IPS-18c (cell line): Measurements from ENCODE around the gene KATNA1.
A peak's percentile ranks its signal among the peaks of the same experiment; 100 is the strongest.

Experiments used
- H3K4me3 ChIP-seq: 2 replicates; pipeline ENCODE4 v1.7.0; 2013; ENCODE audit warnings: low read depth, mild to moderate bottlenecking, low read length, moderate library complexity; ENCODE audit not compliant: insufficient read depth
- H3K9me3 ChIP-seq: one replicate; pipeline ENCODE4 v1.6.1; 2013; ENCODE audit warnings: mild to moderate bottlenecking, low read length, moderate library complexity; ENCODE audit not compliant: control insufficient read depth, insufficient read depth

Gene KATNA1

DNA sequence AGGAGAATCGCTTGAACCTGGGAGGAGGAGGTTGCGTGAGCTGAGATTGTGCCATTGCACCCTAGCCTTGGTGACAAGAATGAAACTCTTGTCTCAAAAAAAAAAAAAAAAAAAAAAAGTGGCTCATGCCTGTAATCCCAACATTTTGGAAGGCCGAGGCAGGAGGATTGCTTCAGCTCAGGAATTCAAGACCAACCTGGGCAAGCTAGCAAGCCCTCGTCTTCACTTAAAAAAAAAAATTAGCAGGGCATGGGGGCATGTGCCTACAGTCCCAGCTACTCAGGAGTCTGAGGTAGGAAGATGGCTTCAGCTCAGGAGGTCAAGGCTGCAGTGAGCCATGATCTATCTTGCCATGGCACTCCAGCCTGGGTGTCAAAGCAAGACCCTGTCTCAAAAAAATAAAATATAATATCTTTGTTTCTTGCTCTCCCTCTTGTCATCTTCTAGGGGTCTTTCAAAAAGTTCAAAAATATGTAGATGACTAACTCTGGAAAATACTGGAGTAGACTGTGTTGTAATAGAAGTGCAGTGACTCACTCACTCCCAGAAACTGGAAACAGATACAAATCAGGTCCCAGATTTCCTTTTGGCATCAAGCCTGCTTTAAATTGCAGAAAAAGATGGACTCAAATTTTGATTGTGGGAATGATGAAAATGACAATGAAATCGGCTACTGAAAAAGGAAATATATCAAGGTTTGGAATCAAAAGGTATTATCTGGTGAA, 85.1 kb downstream of the KATNA1 start:
- Histone ChIP-seq H3K4me3 (no peak overlapping the region), H3K9me3 (no peaks in the 10 kb centered on the region)

DNA sequence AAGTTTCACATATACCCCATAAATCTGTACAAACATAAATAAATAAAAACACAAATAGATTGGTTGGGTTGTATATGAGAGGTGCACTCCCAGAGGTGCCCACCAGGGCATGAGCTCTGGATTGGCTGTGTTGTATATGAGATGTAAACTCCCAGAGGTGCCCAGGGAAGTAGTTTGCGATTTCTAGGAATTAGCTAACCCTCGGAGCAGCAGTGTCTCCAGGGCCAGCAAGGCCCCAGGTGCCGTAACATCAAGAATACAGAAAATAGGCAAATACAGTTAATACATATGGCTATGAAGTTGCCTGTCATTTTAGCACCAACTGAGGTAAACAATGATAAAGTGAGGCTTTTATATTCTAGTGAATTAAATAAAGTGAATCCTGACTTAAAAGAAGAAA, 87.8 kb downstream of the KATNA1 start:
- no peak overlapping the region for H3K4me3 ChIP-seq
- H3K9me3 ChIP-seq: no peaks in the 10 kb centered on the region

DNA sequence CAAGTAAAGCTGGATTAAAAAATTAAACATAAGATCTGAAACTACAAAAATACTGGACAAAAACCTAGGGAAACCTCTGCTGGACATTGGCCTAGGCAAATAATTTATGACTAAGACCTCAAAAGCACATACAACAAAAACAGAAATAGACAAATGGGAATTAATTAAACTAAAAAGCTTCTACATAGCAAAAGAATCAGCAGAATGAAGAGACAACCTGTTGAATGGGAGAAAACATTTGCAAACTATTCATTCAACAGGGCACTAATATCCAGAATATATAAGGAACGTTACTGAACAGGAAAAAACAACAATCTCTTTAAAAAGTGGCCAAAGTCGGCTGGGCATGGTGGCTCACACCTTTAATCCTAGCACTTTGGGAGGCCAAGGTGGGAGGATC, 89.1 kb downstream of the KATNA1 start:
- H3K4me3 ChIP-seq: no peak overlapping the region
- no peaks in the 10 kb centered on the region for H3K9me3 ChIP-seq

DNA sequence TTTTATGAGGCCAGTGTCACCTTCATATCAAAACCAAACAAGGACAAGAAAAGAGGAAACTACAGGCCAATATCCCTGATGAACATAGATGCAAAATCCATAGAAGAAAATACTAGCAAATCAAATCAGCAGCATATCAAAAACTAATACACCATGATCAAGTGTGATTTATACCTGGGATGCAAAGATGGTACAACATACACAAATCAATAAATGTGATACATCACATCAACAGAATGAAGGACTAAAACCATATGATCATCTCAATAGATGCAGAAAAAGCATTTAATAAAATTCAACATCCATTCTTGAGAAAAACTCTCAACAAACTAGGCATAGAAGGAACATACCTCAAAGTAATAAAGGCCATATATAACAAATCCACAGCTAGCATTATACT, 90.5 kb downstream of the KATNA1 start:
- Histone ChIP-seq H3K4me3 (no peak overlapping the region), H3K9me3 (no peaks in the 10 kb centered on the region)

DNA sequence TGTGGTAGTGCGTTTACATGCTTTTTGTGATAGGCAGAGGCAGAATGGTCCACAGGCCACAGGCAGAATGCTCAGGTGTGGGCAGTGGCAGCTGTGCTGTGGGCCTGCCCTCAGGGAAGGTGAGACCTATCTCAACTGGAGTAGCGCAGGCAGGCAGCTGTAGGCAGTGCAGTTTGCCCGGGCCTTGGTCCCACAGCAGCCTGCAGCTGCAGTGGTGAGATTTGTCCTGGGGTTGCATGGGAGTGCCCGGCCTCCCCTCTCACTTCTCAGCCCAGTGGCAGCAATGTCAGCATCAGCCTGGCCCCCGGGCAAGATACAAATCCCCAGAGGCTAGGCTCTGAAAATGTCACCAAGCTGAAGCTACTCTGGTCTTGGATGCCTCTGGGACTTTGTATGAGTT, 96.6 kb downstream of the KATNA1 start:
- H3K9me3 ChIP-seq: no peaks in the 10 kb centered on the region
- no peak overlapping the region for H3K4me3 ChIP-seq

DNA sequence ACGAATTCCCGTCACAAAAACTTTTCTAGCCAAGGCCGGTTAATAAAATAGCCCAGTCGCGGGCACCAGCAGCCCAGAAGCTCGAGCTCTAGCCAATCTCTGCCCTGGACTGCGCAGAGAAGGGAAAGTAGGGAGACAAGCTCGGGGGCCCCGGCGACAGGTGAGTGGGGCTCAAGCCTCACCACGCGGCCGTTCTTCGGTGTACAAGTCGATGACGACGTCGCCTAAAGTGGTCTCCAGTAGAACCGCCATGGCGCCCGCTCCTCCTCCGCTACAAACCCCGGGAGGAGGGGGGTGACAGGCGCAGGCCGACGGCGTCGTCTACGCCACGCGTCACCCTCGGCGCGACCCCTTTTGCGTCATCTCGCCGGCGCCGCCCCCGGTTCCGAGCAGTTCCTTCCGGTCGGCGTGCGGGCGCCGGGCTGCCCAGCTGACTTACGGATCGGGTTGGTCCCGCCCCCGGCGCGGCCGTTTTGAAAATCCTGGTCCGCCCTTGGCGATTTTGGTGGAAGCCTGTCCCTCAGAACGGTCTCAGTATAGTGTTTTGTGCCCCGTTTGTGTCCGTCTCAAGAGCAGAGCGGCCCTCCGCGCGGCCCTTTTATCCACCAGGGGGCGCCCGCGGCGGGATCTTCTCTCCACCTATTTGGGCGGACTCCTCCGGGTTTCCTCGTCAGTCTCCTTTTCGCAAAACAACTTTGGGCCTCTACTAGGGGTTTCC, 102.6 kb downstream of the KATNA1 start, which contains the start of gene PPIL4:
PPIL4 (minus strand) TSS at position 290 of the 718 bp plus-strand sequence; CDS start at position 252, 38 bp downstream.
- Histone ChIP-seq H3K4me3 (peak within 1 kb of the TSS; percentile 71), H3K9me3 (no peaks in the 10 kb centered on the region)

DNA sequence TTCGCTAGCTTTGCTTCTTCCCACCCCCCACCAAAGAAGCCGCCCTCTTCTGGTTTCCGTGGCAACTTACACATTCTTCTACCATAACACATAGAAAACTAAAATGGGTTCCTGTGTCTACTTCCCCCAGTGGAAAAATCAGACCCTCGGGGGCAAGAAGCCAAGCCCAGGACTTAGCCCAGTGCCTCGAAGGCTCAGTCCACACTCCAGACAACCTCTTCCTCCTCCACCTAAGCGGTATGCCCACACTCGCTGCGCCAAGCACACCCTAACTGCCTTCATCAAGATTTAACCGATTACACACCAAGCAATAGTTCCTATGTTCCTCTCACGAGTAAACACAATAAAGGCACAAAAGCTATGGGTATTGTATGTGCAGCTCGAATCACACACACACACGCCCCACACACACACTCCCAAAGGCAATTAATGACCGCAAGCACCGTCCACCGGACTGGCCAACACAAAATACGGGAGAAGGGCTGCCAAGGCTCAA, 103.2 kb downstream of the KATNA1 start:
- peak overlapping the region; percentile 71 for H3K4me3 ChIP-seq

More for the DNA sequence above, 103.2 kb downstream of the KATNA1 start:
- H3K9me3 ChIP-seq: no peaks in the 10 kb centered on the region
